Lower leg skin (tissue), 4 donors: ENCODE results near the gene TNFSF4. TPM values are rescaled to one million over a fixed set of nuclear protein-coding genes. Genes with fewer than 3 reads are reported as not detected.

ENCODE experiments used
- DNase-seq, 2 donors: peaks; one replicate each; pipeline ENCODE4 v3.0.0-alpha.2; 2019; ENCODE audit warnings: low spot score in 2 of 2
- H3K4me3 ChIP-seq: fragments of 200-600 bp; sonication (generic); 2 replicates; pipeline ENCODE4 v1.5.1; 2017; ENCODE audit warnings: mild to moderate bottlenecking, low read depth; ENCODE audit not compliant: poor library complexity, severe bottlenecking
- POLR2A ChIP-seq, 2 donors: fragments of 450-650 bp; IDR thresholded peaks; one replicate each; pipeline ENCODE4 v1.6.1; 2016 to 2017; ENCODE audit warnings: antibody characterized with exemption in 2 of 2, mild to moderate bottlenecking in 1 of 2, moderate library complexity in 1 of 2
- WGBS, 2 donors: methylation state at CpG; one replicate each; pipeline ENCODE4 v1.1.5; 2018; 5-methylcytosine and 5-hydroxymethylcytosine counted together
- intact Hi-C: fragments of 100-400 bp; cut with DNase I; formaldehyde crosslinking; loops from one replicate; pipeline ENCODE4 v1.15.0; 2023; ENCODE audit warnings: low total_unique reads
- total RNA-seq, 4 donors: library from RNA; depleted of rRNA; stranded (reverse); fragments of >200 nt; gene quantifications; one replicate each; pipeline ENCODE4 v1.1.0, GENCODE V29; 2016
- TF ChIP-seq, protein P1 (sequence below), 3 donors: fragments of 450-650 bp; IDR thresholded peaks; one replicate each; pipeline ENCODE4 v1.5.1; 2016; ENCODE audit warnings: antibody characterized with exemption in 3 of 3, mild to moderate bottlenecking in 3 of 3, moderate library complexity in 2 of 3

The TNFSF4 gene
- total RNA-seq, 4 donors from 2014 or later, result 0.08 to 0.89 (median 0.32) TPM

DNA sequence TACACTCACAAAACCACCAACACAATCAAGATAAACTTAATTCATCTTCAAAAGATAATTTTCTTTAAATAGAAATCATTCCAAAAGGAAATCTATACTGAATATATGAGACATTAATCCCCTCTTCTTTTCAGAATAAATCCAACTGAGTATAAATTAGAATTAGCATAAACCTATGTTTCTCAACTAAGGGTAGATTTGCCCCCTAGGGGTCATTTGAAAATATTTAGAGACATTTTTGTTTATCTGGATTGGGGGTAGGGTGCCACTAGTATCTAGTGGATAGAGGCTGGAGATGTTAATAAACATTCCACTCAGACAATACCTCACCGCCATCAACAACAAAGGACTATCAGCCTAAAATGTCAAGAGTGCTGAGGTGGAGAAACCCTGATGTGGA is 6.5 kb upstream of the TNFSF4 start:
- TF ChIP-seq, protein P1, sequence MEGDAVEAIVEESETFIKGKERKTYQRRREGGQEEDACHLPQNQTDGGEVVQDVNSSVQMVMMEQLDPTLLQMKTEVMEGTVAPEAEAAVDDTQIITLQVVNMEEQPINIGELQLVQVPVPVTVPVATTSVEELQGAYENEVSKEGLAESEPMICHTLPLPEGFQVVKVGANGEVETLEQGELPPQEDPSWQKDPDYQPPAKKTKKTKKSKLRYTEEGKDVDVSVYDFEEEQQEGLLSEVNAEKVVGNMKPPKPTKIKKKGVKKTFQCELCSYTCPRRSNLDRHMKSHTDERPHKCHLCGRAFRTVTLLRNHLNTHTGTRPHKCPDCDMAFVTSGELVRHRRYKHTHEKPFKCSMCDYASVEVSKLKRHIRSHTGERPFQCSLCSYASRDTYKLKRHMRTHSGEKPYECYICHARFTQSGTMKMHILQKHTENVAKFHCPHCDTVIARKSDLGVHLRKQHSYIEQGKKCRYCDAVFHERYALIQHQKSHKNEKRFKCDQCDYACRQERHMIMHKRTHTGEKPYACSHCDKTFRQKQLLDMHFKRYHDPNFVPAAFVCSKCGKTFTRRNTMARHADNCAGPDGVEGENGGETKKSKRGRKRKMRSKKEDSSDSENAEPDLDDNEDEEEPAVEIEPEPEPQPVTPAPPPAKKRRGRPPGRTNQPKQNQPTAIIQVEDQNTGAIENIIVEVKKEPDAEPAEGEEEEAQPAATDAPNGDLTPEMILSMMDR (IDR thresholded peaks at IDR 0.05), result no peak
- no peak for TF ChIP-seq POLR2A (IDR thresholded peaks at IDR 0.05)
- intact Hi-C loops, result no loop called here
- DNase-seq, result no peak
- no peak overlapping the region for H3K4me3 ChIP-seq
- WGBS, 2 donors, result 91 to 92% methylated on average over 1 of the region's 1 CpG

DNA sequence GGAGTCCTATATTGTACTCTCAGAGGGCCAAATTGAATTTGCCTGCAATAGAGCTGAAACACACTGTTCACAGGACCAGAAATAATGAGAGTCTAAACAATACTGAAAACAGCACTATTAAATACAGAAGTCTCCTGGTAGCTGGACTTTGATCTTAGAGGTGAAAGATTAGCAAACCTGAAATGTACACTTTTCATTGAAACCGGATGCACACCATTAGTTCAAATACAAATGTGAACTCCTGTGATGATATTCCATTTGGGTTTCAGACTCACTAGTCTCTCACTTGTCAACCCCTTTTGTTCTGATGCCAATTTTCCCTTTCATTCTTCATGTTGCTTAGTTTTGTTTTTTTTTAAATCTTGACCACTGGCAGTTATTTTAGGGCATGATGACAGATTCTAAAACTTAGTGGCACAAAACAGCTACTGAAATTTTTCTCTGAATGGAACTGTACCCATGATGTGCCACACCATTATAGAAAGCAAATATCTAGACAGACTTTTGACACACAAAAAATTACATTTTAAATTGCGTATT is 5.9 kb upstream of the TNFSF4 start:
- WGBS, 2 donors, result 91 to 93% methylated on average over 2 of the region's 2 CpGs
- no peak overlapping the region for H3K4me3 ChIP-seq
- intact Hi-C loops, result no loop called here
- no peak for DNase-seq
- TF ChIP-seq, protein P1 (IDR thresholded peaks at IDR 0.05), result no peak
- no peak for TF ChIP-seq POLR2A (IDR thresholded peaks at IDR 0.05)

DNA sequence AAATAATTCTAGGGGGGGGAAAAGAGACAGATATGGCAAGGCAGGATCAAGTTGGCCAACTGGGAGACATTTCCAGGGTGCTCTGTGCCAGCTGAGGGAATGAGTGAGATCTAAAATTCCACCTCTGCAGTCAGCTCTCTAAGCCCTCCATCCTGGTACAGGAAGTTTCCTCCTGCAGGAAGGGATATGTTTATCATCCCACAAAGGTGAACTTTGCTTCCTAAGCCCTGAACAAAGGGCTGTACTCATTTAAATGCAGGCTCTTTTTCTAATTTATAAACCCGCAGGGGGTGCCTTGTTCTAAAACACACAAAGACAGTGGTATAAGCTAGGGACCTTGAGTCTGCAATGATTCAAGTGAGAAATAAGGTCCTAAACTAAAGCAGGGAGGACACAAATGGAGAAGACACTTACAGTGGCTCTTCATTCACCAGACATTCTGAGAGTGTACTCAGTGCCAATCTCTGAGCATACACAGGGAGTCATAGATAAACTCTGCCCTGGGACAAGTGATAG is 3.6 kb upstream of the TNFSF4 start:
- TF ChIP-seq, protein P1 (IDR thresholded peaks at IDR 0.05), result no peak
- TF ChIP-seq POLR2A (IDR thresholded peaks at IDR 0.05), result no peak
- no peak overlapping the region for H3K4me3 ChIP-seq
- intact Hi-C loops, result no loop called here
- 82 to 93% methylated on average over 1 of the region's 1 CpG for WGBS, 2 donors
- DNase-seq, result no peak

DNA sequence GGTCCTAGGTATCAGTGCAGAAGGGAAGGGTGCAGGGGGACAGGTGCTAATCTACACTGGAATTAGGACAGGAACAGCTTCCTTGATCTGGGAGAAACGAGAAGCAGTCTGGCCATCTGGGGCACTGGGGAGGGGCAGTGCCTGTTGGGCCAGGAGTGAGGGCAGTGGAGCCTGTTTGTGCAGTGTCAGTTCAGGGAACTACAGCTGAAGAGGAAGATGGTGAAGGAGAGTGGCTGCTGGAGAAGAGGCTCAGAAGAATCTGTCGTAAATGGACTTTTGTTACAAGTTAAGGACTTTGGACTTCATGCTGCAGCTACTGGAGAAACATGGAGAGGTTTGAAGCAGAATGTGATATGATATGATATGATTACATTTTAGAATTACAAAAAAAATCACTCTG is 3.2 kb upstream of the TNFSF4 start:
- intact Hi-C loops, result no loop called here
- H3K4me3 ChIP-seq, result no peak overlapping the region
- DNase-seq, result no peak
- 73 to 75% methylated on average over 2 of the region's 2 CpGs for WGBS, 2 donors
- TF ChIP-seq, protein P1 (IDR thresholded peaks at IDR 0.05), result no peak
- no peak for TF ChIP-seq POLR2A (IDR thresholded peaks at IDR 0.05)

DNA sequence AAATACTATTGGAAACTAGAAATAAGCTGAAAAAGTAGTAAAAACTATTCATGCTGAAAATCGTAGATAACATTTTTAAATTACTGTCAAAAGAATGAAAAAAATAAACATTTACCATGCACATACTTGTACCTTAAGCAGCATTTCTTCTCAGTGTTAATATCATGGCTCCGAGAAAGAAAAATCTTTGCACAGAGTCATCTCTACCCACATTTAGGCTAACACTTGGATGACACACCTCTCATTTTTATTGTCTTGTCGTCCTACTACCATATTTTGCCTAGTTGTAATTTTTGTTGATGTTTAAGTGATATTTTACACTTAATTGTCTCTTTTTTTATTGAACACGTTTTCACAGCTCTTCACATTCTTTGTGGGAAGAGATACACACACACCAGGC is 1.7 kb upstream of the TNFSF4 start:
- no peak overlapping the region for H3K4me3 ChIP-seq
- intact Hi-C loops, result no loop called here
- no peak for TF ChIP-seq POLR2A (IDR thresholded peaks at IDR 0.05)
- TF ChIP-seq, protein P1 (IDR thresholded peaks at IDR 0.05), result no peak
- DNase-seq, result no peak
- 68 to 70% methylated on average over 4 of the region's 4 CpGs for WGBS, 2 donors

DNA sequence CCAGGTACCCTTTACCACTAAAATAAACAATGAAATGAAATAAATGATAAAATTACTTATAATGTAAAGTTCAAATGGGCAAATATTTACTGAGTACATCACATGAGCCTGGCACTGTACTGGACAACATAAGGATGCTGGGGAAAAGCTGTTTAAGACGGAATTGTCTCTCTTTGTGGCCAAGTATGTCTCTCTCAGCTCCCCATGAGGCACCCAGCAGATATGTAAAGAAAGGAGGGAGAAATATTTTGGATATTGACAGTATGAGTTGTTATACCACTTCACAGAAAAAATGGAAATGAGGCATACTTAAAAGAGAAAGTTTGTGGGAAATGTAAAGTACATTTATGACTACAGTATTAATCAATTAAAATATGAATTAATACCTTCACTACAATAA is 1.0 kb upstream of the TNFSF4 start:
- 87 to 89% methylated on average over 1 of the region's 1 CpG for WGBS, 2 donors
- no peak for DNase-seq

More for the DNA sequence above, 1.0 kb upstream of the TNFSF4 start:
- H3K4me3 ChIP-seq, result no peak overlapping the region
- TF ChIP-seq, protein P1 (IDR thresholded peaks at IDR 0.05), result no peak
- no peak for TF ChIP-seq POLR2A (IDR thresholded peaks at IDR 0.05)
- intact Hi-C loops, result no loop called here
